Measurements from ENCODE around the gene CNBP. TPM values are rescaled to one million over a fixed set of nuclear protein-coding genes. Genes with fewer than 3 reads are reported as not detected.

The CNBP gene
- total and polyA plus RNA-seq, 2 of the 13 experiments (the other 11 are each of a cell fraction or from before 2014, with no cell fraction given): 282 to 354 TPM

- no peak for TF ChIP-seq NBN (conservative IDR thresholded peaks at IDR 0.05)
- 0 out of 2 replicates have a peak, but pooled peaks have one; percentile 25 for TF ChIP-seq ZNF503 (CRISPR knock-in tag; IDR thresholded peaks at IDR 0.05)
- 0 out of 2 replicates have a peak, but pooled peaks have one; percentile 66 for TF ChIP-seq RARG (CRISPR knock-in tag; IDR thresholded peaks at IDR 0.05; ENCODE audit: low read depth)
- no peak for TF ChIP-seq ZNF282 (IDR thresholded peaks at IDR 0.05; ENCODE audit: partially characterized antibody)
- TF ChIP-seq ZNF496 (CRISPR knock-in tag; IDR thresholded peaks at IDR 0.05; ENCODE audit: insufficient replicate concordance): no peak
- TF ChIP-seq ZNF292 (CRISPR knock-in tag; IDR thresholded peaks at IDR 0.05; ENCODE audit: borderline replicate concordance, low read depth): no peak
- TF ChIP-seq ZNF841 (CRISPR knock-in tag; IDR thresholded peaks at IDR 0.05; ENCODE audit: borderline replicate concordance): 0 out of 2 replicates have a peak, but pooled peaks have one; percentile 47
- no peak for TF ChIP-seq FOXO4 (CRISPR knock-in tag; conservative IDR thresholded peaks at IDR 0.05)
- peak; percentile 49; the same call in 1 of the 2 replicates for TF ChIP-seq CBFB (CRISPR knock-in tag; IDR thresholded peaks at IDR 0.05)
- no peak for TF ChIP-seq ZNF101 (CRISPR knock-in tag; IDR thresholded peaks at IDR 0.05; ENCODE audit: borderline replicate concordance, low read depth)
- TF ChIP-seq ETV6 (CRISPR knock-in tag; conservative IDR thresholded peaks at IDR 0.05): no peak; the same call in 1 of the 2 replicates
- TF ChIP-seq ZNF556 (CRISPR knock-in tag; IDR thresholded peaks at IDR 0.05; ENCODE audit: borderline replicate concordance): peak; percentile 81; the same call in 1 of the 2 replicates
- peak; percentile 77; the same call in 1 of the 2 replicates for TF ChIP-seq ZNF124 (CRISPR knock-in tag; IDR thresholded peaks at IDR 0.05)
- no peak for TF ChIP-seq NFE2 (CRISPR knock-in tag; IDR thresholded peaks at IDR 0.05)
- TF ChIP-seq SIN3B (IDR thresholded peaks at IDR 0.05; ENCODE audit: low read length): peak; percentile 93
- no peak for TF ChIP-seq DNMT1 (CRISPR knock-in tag; IDR thresholded peaks at IDR 0.05)
- no peak for TF ChIP-seq TEAD2 (CRISPR knock-in tag; IDR thresholded peaks at IDR 0.05)
- 0 out of 2 replicates have a peak, but pooled peaks have one; percentile 36 for TF ChIP-seq HNRNPL (IDR thresholded peaks at IDR 0.05; ENCODE audit: low read depth, low read length)
- 0 out of 2 replicates have a peak, but pooled peaks have one; percentile 39 for TF ChIP-seq ZNF547 (CRISPR knock-in tag; IDR thresholded peaks at IDR 0.05)
- TF ChIP-seq ZNF724P (CRISPR knock-in tag; IDR thresholded peaks at IDR 0.05; ENCODE audit: borderline replicate concordance): 0 out of 2 replicates have a peak, but pooled peaks have one; percentile 62
- TF ChIP-seq MED8 (CRISPR knock-in tag; IDR thresholded peaks at IDR 0.05; ENCODE audit: insufficient replicate concordance): peak; percentile 45
- TF ChIP-seq ZNF773 (CRISPR knock-in tag; IDR thresholded peaks at IDR 0.05; ENCODE audit: borderline replicate concordance): no peak
- TF ChIP-seq NFIB (CRISPR knock-in tag; IDR thresholded peaks at IDR 0.05; ENCODE audit: borderline replicate concordance): no peak
- peak; percentile 87 for TF ChIP-seq PHF21A (CRISPR knock-in tag; IDR thresholded peaks at IDR 0.05)
These were observed 22.5 kb downstream of the CNBP start, which contains the start of gene ISY1 (continued) for GRCh38 chr3:129160891-129161859.

Data from HepG2 (cell line).